DOHH2 (cell line): ENCODE measurements around the gene ALDH3B1.

Experiments
- H3F3A ChIP-seq: fragments of 200-600 bp; sonication (generic), shearing (Covaris generic); 2 replicates; pipeline ENCODE4 v1.6.0; 2016; ENCODE audit warnings: antibody characterized with exemption, mild to moderate bottlenecking; ENCODE audit not compliant: control insufficient read depth, insufficient read depth
- H3K27ac ChIP-seq: fragments of 200-600 bp; sonication (generic); 2 replicates; pipeline ENCODE4 v1.5.1; 2014; ENCODE audit warnings: low read depth, mild to moderate bottlenecking, low read length, moderate library complexity
- H3K27me3 ChIP-seq: fragments of 200-600 bp; sonication (generic); 2 replicates; pipeline ENCODE4 v1.6.1; 2014; ENCODE audit warnings: mild to moderate bottlenecking, low read length, mixed read lengths; ENCODE audit not compliant: control insufficient read depth
- H3K36me3 ChIP-seq: fragments of 200-600 bp; sonication (generic); 2 replicates; pipeline ENCODE4 v1.6.1; 2014; ENCODE audit warnings: mild to moderate bottlenecking, low read length, moderate library complexity, mixed read lengths; ENCODE audit not compliant: control insufficient read depth
- H3K4me1 ChIP-seq: fragments of 200-600 bp; sonication (generic); 2 replicates; pipeline ENCODE4 v1.6.1; 2014; ENCODE audit warnings: mild to moderate bottlenecking, low read length, mixed read lengths; ENCODE audit not compliant: control insufficient read depth
- H3K4me2 ChIP-seq: fragments of 200-600 bp; sonication (generic); 2 replicates; pipeline ENCODE4 v1.6.0; 2014; ENCODE audit warnings: mild to moderate bottlenecking, low read length, moderate library complexity
- H3K4me3 ChIP-seq: fragments of 200-600 bp; sonication (generic); 2 replicates; pipeline ENCODE4 v1.5.1; 2014; ENCODE audit warnings: mild to moderate bottlenecking, low read length, mixed read lengths
- H3K79me2 ChIP-seq: fragments of 200-600 bp; sonication (generic); 2 replicates; pipeline ENCODE4 v1.6.1; 2014; ENCODE audit warnings: mild to moderate bottlenecking, low read length, mixed read lengths; ENCODE audit not compliant: control insufficient read depth
- H3K9me2 ChIP-seq: fragments of 200-600 bp; sonication (generic); replicated peaks from 2 replicates; pipeline ENCODE4 v1.6.1; 2014; ENCODE audit warnings: mild to moderate bottlenecking, low read length, mixed read lengths; ENCODE audit not compliant: control insufficient read depth
- H3K9me3 ChIP-seq: fragments of 200-600 bp; sonication (generic); 2 replicates; pipeline ENCODE4 v1.6.1; 2014; ENCODE audit warnings: antibody characterized with exemption, low read length, mixed read lengths; ENCODE audit not compliant: control insufficient read depth, insufficient read depth
- H4K20me1 ChIP-seq: fragments of 200-600 bp; sonication (generic); 2 replicates; pipeline ENCODE4 v1.6.0; 2014; ENCODE audit warnings: low read depth, mild to moderate bottlenecking, antibody characterized with exemption, low read length, moderate library complexity; ENCODE audit not compliant: control insufficient read depth, insufficient read depth
- EZH2phosphoT487 ChIP-seq: fragments of 200-600 bp; sonication (generic); IDR thresholded peaks from 2 replicates; pipeline ENCODE4 v1.6.1; 2017; ENCODE audit warnings: borderline replicate concordance, mild to moderate bottlenecking, antibody characterized with exemption, low read length, moderate library complexity, mixed read lengths
- TF ChIP-seq, protein P1 (sequence below): fragments of 200-600 bp; sonication (generic); IDR thresholded peaks from one replicate; pipeline ENCODE4 v1.5.1; 2014; ENCODE audit warnings: antibody characterized with exemption, mild to moderate bottlenecking, low read depth, low read length; ENCODE audit not compliant: poor library complexity, severe bottlenecking

ALDH3B1 gene

GRCh38 chr11:68032997-68033707, 23.0 kb downstream of the ALDH3B1 start:
- Histone ChIP-seq H3K27ac (no peak overlapping the region), H3K27me3 (no peaks in the 10 kb centered on the region), H3K36me3 (peaks cover 27% of the 10 kb centered on the region), H3K79me2 (peaks cover 33% of the 10 kb centered on the region), H3K4me3 (no peak overlapping the region), H3F3A (peaks cover 4% of the 10 kb centered on the region; the same call in 1 of the 2 replicates), H4K20me1 (no peaks in the 10 kb centered on the region), H3K9me3 (no peaks in the 10 kb centered on the region), H3K4me1 (peaks cover 25% of the 10 kb centered on the region), H3K9me2 (no peaks in the 10 kb centered on the region), H3K4me2 (no peak overlapping the region)
- no peak for TF ChIP-seq EZH2phosphoT487
- TF ChIP-seq, protein P1, sequence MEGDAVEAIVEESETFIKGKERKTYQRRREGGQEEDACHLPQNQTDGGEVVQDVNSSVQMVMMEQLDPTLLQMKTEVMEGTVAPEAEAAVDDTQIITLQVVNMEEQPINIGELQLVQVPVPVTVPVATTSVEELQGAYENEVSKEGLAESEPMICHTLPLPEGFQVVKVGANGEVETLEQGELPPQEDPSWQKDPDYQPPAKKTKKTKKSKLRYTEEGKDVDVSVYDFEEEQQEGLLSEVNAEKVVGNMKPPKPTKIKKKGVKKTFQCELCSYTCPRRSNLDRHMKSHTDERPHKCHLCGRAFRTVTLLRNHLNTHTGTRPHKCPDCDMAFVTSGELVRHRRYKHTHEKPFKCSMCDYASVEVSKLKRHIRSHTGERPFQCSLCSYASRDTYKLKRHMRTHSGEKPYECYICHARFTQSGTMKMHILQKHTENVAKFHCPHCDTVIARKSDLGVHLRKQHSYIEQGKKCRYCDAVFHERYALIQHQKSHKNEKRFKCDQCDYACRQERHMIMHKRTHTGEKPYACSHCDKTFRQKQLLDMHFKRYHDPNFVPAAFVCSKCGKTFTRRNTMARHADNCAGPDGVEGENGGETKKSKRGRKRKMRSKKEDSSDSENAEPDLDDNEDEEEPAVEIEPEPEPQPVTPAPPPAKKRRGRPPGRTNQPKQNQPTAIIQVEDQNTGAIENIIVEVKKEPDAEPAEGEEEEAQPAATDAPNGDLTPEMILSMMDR, result no peak

GRCh38 chr11:68033708-68034045, 23.6 kb downstream of the ALDH3B1 start:
- Histone ChIP-seq H3K9me3 (no peaks in the 10 kb centered on the region), H3K36me3 (peaks cover 27% of the 10 kb centered on the region), H4K20me1 (no peaks in the 10 kb centered on the region), H3F3A (peaks cover 4% of the 10 kb centered on the region; the same call in 1 of the 2 replicates), H3K4me1 (peaks cover 31% of the 10 kb centered on the region), H3K4me2 (no peak overlapping the region), H3K4me3 (no peak overlapping the region), H3K27ac (no peak overlapping the region), H3K27me3 (no peaks in the 10 kb centered on the region), H3K79me2 (peaks cover 38% of the 10 kb centered on the region), H3K9me2 (no peaks in the 10 kb centered on the region)
- TF ChIP-seq EZH2phosphoT487, result no peak
- TF ChIP-seq, protein P1, result no peak

DNA sequence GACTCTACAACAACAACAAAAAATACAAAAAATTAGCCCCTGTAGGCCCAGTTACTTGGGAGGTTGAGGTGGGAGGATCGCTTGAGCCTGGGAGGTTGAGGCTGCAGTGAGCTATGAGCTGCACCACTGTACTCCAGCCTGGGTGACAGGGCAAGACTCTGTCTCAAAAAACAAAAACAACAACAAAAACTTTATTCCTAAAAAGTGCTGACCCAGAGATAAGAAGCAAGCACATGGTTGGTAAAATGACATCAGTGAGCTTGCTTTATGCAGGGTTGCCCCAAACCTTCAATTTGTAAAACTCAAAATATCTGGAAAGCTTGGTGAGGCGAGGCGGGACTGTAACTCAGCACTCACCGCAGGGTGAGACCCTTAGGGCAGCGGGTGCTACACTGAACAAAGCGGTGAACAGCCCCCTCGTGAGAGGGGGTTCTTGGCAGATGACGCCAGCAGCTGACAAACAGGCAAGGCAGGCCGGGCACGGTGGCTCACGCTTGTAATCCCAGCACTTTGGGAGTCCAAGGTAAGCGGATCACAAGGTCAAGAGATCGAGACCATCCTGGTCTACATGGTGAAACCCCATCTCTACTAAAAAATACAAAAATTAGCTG, 25.2 kb downstream of the ALDH3B1 start:
- Histone ChIP-seq H3K4me2 (no peak overlapping the region), H3K27ac (no peak overlapping the region), H3F3A (peaks cover 4% of the 10 kb centered on the region; the same call in 1 of the 2 replicates), H3K79me2 (peaks cover 44% of the 10 kb centered on the region), H3K4me1 (peaks cover 33% of the 10 kb centered on the region), H3K9me2 (no peaks in the 10 kb centered on the region), H3K27me3 (no peaks in the 10 kb centered on the region), H3K36me3 (peaks cover 27% of the 10 kb centered on the region), H4K20me1 (no peaks in the 10 kb centered on the region), H3K9me3 (no peaks in the 10 kb centered on the region), H3K4me3 (no peak overlapping the region)
- TF ChIP-seq, protein P1, result no peak
- no peak for TF ChIP-seq EZH2phosphoT487
